ENCODE measurements around the gene SENP8. TPM values are rescaled to one million over a fixed set of nuclear protein-coding genes. Genes with fewer than 3 reads are reported as not detected.
"Not testable (repeated sequence)": the region's sequence is repeated elsewhere in the genome, so short reads cannot be mapped to it uniquely, and the experiment has no call there.

Gene SENP8
- total RNA-seq, 2 donors from 2014 or later = 2.3 to 4.2 TPM

DNA sequence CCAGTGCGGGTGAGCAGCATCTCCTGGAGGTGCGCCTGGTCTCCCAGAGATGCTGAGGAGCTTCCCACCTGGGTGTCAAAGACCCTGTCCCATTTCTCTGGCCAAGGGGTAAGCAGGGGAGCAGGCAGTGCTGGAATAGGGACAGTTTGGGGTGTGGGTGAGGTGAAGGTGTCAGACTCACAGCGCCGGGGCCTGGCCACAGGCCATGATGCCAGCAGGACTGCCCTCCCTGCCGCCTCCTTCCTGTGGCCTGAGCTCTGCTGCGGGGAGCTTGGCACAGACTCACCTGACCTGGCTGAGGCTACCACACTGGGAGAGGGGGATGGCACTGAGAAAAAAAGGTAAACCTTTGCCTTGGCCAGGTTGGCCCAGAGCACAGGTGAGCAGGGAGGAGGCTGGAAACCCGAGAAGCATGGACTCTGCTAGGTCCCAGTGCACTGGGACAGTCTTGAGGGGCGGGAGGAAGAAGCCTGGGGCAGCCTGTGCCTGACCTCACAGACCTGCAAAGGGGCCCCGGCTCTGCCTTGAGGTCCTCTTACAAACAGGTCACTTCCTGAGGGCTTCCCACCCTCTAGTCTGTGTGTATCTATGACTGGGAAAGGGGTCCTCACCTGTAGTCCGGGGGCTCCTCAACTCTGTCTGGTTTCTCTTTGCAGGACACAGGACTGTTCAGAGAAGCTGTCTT, 51.2 kb downstream of the SENP8 start:
- peak overlapping the region in 1 of 2 donors; percentile 1 for H3K9ac ChIP-seq (ENCODE audit: low read depth in 2 of 2, low read length in 2 of 2)

DNA sequence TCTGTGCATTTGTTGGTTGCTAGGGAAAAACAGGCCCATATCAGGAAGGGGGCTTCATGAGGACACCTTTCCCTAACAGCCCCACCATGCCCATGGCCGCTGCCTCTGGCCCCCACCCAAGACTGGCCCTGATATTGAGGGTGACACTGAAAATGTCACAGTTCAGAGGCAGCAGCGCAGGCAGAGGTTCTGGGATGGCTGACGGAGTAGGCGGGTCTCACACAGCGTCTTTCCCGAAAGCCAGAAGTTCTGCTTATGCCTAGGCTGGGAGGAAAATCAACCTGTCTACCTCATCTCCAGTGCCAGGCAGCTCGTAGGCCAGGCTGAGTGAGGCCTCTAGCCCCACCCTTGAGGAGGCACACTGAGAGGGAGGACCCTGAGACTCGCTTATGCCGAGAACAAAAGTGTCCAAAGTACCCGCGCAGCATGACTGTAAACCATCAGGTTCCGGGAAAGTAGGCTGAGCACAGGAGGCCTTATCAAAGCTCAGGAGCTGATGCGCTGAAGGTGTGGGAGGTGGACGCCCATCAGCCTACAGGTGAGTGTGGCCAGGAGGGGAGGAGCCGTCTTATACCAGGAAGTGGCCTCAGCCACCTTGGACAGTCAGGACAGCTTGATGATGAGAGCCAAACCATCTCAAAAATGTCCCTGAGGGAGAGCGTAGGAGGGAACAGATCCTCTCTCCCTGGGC, 51.9 kb downstream of the SENP8 start:
- Histone ChIP-seq H3K4me3 (no peak overlapping the region), H3K36me3 (no peaks in the 10 kb centered on the region), H3K27ac (peak overlapping the region; percentile 69), H3K9ac (ENCODE audit: low read depth in 2 of 2, low read length in 2 of 2) (peak overlapping the region in 1 of 2 donors; percentile 1), H3K27me3 (no peaks in the 10 kb centered on the region), H3K4me1 (no peaks in the 10 kb centered on the region), H3K9me3 (no peaks in the 10 kb centered on the region)
- TF ChIP-seq CTCF (IDR thresholded peaks at IDR 0.05) = no peak
- intact Hi-C loops (cut with DNase I) = no loop called here
- DNase-seq = peak; percentile 86

More for the DNA sequence above, 51.2 kb downstream of the SENP8 start:
- Histone ChIP-seq H3K9me3 (no peaks in the 10 kb centered on the region), H3K36me3 (no peaks in the 10 kb centered on the region), H3K27ac (peak overlapping the region; percentile 69), H3K4me3 (no peak overlapping the region), H3K4me1 (no peaks in the 10 kb centered on the region), H3K27me3 (no peaks in the 10 kb centered on the region)
- TF ChIP-seq CTCF (IDR thresholded peaks at IDR 0.05) = no peak
- intact Hi-C loops (cut with DNase I) = no loop called here
- DNase-seq = no peak

GRCh38 chr15:72170691-72171090, 52.5 kb downstream of the SENP8 start:
- no peaks in the 10 kb centered on the region for H3K4me1 ChIP-seq
- peak overlapping the region; percentile 31 for H3K27ac ChIP-seq
- H3K36me3 ChIP-seq = no peaks in the 10 kb centered on the region
- no peaks in the 10 kb centered on the region for H3K9me3 ChIP-seq
- no peak for DNase-seq
- no peak for TF ChIP-seq CTCF (IDR thresholded peaks at IDR 0.05)
- intact Hi-C loops (cut with DNase I) = no loop called here
- no peak overlapping the region for H3K4me3 ChIP-seq
- peak overlapping the region in 1 of 2 donors; percentile 23 for H3K9ac ChIP-seq (ENCODE audit: low read depth in 2 of 2, low read length in 2 of 2)
- H3K27me3 ChIP-seq = no peaks in the 10 kb centered on the region

DNA sequence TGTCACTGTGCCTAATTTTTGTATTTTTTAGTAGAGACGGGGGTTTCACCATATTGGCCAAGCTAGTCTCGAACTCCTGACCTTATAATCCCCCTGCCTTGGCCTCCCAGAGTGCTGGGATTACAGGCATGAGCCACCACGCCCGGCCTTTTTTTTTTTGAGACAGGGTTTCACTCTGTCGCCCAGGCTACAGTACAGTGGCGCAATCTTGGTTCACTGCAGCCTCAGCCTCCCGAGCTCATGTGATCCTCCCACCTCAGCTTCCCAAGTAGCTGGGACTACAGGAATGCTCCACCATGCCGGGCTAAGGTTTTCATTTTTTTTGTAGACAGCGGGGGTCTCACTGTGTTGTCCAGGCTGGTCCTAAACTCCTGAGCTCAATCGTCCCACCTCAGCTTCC, 53.8 kb downstream of the SENP8 start:
- not testable (repeated sequence) for DNase-seq, H3K4me1 ChIP-seq, H3K27me3 ChIP-seq

GRCh38 chr15:72172796-72173195, 54.6 kb downstream of the SENP8 start:
- no peaks in the 10 kb centered on the region for H3K4me1 ChIP-seq
- H3K9me3 ChIP-seq = no peaks in the 10 kb centered on the region
- H3K36me3 ChIP-seq = no peaks in the 10 kb centered on the region
- H3K27me3 ChIP-seq = no peaks in the 10 kb centered on the region
- no peak for TF ChIP-seq CTCF (IDR thresholded peaks at IDR 0.05)
- intact Hi-C loops (cut with DNase I) = no loop called here
- no peak overlapping the region for H3K27ac ChIP-seq
- H3K9ac ChIP-seq (ENCODE audit: low read depth in 2 of 2, low read length in 2 of 2) = no peak overlapping the region
- no peak for DNase-seq
- no peak overlapping the region for H3K4me3 ChIP-seq

More for the DNA sequence above, 53.8 kb downstream of the SENP8 start:
- intact Hi-C loops (cut with DNase I); H3K4me3 ChIP-seq; H3K9me3 ChIP-seq; H3K27ac ChIP-seq; H3K36me3 ChIP-seq; H3K9ac ChIP-seq (ENCODE audit: low read depth in 2 of 2, low read length in 2 of 2): not testable (repeated sequence)

GRCh38 chr15:72173401-72173800, 55.2 kb downstream of the SENP8 start:
- no peak for TF ChIP-seq CTCF (IDR thresholded peaks at IDR 0.05)
- intact Hi-C loops (cut with DNase I) = no loop called here
- H3K9me3 ChIP-seq = no peaks in the 10 kb centered on the region
- H3K36me3 ChIP-seq = no peaks in the 10 kb centered on the region
- no peak overlapping the region for H3K27ac ChIP-seq
- no peak overlapping the region for H3K4me3 ChIP-seq
- H3K9ac ChIP-seq (ENCODE audit: low read depth in 2 of 2, low read length in 2 of 2) = no peak overlapping the region
- H3K27me3 ChIP-seq = no peaks in the 10 kb centered on the region
- no peaks in the 10 kb centered on the region for H3K4me1 ChIP-seq
- DNase-seq = no peak
